Upper lobe of left lung (tissue), 4 donors: ENCODE measurements around the gene CAMSAP1.
"Not testable (repeated sequence)": the region's sequence is repeated elsewhere in the genome, so short reads cannot be mapped to it uniquely, and the experiment has no call there.

Experiments
- CTCF ChIP-seq, 6 experiments: fragments of 450-650 bp in 4 of 6; fragments of 200-600 bp in 2 of 6; sonication (generic) in 2 of 6; IDR thresholded peaks; one replicate each; pipeline ENCODE4 v1.5.1; 2016 to 2019; ENCODE audit warnings: antibody characterized with exemption in 6 of 6
- POLR2A ChIP-seq, 4 donors: fragments of 450-650 bp; IDR thresholded peaks; one replicate each; pipeline ENCODE4 v1.5.1; 2016 to 2017; ENCODE audit warnings: antibody characterized with exemption in 4 of 4, mild to moderate bottlenecking in 2 of 4

- TF ChIP-seq CTCF, POLR2A (IDR thresholded peaks at IDR 0.05): not testable (repeated sequence)
Observed at GRCh38 chr9:135943604-135944003, 36.3 kb upstream of the CAMSAP1 start.
